IMR-90 (cell line): ENCODE data around the gene CXXC1.

Experiments used
- BHLHE40 ChIP-seq: fragments of 150-350 bp; IDR thresholded peaks from 2 replicates; pipeline ENCODE4 v1.6.1; 2016; ENCODE audit warnings: mild to moderate bottlenecking, low read depth, low read length
- MAZ ChIP-seq: IDR thresholded peaks from 2 replicates; pipeline ENCODE4 v1.6.1; 2012; ENCODE audit warnings: low read depth, mild to moderate bottlenecking, low read length, improper control_type of control experiment, moderate library complexity, borderline replicate concordance
- NFE2L2 ChIP-seq: fragments of 150-350 bp; IDR thresholded peaks from 2 replicates; pipeline ENCODE4 v1.6.1; 2016; ENCODE audit warnings: low read depth, mild to moderate bottlenecking, low read length
- POLR2A ChIP-seq: IDR thresholded peaks from 2 replicates; pipeline ENCODE4 v1.6.1; 2012; ENCODE audit warnings: mild to moderate bottlenecking, low read depth, low read length
- RCOR1 ChIP-seq: IDR thresholded peaks from 2 replicates; pipeline ENCODE4 v1.6.1; 2012; ENCODE audit warnings: mild to moderate bottlenecking, low read length, improper control_type of control experiment; ENCODE audit not compliant: insufficient replicate concordance
- SMC3 ChIP-seq: fragments of 150-350 bp; IDR thresholded peaks from 2 replicates; pipeline ENCODE4 v1.6.1; 2016; ENCODE audit warnings: low read depth, mild to moderate bottlenecking, antibody characterized with exemption, low read length, moderate library complexity
- TF ChIP-seq, protein P1 (sequence below): conservative IDR thresholded peaks from 2 replicates; pipeline ENCODE4 v1.5.1; 2012; ENCODE audit warnings: mild to moderate bottlenecking, low read depth, low read length, improper control_type of control experiment
- TF ChIP-seq, protein P2 (sequence below): fragments of 150-350 bp; IDR thresholded peaks from 2 replicates; pipeline ENCODE4 v1.6.1; 2017; ENCODE audit warnings: mild to moderate bottlenecking, antibody characterized with exemption, low read length, low read depth

DNA sequence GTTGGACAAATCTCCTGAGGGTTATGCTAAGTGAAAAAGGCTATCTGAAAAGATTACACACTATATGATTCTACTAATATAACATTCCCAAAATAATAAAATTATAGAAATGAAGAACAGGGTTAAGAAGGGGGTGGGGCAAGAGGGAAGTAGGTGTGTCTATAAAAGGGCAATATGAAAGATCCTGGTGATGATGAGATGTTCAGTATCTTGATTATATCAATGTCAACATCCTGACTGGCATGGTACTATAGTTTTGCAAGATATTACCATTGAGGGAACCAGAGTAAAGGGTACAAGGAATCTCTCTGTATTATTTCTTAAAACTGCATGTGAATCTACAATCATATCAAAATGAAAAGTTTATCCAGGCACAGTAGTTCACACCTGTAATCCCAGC, 37.9 kb downstream of the CXXC1 start:
- TF ChIP-seq, protein P1, sequence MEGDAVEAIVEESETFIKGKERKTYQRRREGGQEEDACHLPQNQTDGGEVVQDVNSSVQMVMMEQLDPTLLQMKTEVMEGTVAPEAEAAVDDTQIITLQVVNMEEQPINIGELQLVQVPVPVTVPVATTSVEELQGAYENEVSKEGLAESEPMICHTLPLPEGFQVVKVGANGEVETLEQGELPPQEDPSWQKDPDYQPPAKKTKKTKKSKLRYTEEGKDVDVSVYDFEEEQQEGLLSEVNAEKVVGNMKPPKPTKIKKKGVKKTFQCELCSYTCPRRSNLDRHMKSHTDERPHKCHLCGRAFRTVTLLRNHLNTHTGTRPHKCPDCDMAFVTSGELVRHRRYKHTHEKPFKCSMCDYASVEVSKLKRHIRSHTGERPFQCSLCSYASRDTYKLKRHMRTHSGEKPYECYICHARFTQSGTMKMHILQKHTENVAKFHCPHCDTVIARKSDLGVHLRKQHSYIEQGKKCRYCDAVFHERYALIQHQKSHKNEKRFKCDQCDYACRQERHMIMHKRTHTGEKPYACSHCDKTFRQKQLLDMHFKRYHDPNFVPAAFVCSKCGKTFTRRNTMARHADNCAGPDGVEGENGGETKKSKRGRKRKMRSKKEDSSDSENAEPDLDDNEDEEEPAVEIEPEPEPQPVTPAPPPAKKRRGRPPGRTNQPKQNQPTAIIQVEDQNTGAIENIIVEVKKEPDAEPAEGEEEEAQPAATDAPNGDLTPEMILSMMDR, result no peak
- TF ChIP-seq, protein P2, sequence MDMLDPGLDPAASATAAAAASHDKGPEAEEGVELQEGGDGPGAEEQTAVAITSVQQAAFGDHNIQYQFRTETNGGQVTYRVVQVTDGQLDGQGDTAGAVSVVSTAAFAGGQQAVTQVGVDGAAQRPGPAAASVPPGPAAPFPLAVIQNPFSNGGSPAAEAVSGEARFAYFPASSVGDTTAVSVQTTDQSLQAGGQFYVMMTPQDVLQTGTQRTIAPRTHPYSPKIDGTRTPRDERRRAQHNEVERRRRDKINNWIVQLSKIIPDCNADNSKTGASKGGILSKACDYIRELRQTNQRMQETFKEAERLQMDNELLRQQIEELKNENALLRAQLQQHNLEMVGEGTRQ, result no peak
- no peak for TF ChIP-seq POLR2A
- no peak for TF ChIP-seq SMC3
- no peak for TF ChIP-seq MAZ
- TF ChIP-seq BHLHE40, result no peak
- TF ChIP-seq RCOR1, result no peak
- TF ChIP-seq NFE2L2, result no peak
